Measurements from ENCODE around the gene HIBADH. TPM values are rescaled to one million over a fixed set of nuclear protein-coding genes. Genes with fewer than 3 reads are reported as not detected.

The HIBADH gene
- total RNA-seq, 4 donors from 2014 or later: 68.8 to 87.2 (median 73.3) TPM

GRCh38 chr7:27527348-27527714 lies 135.4 kb downstream of the HIBADH start:
- no peak for TF ChIP-seq CTCF (IDR thresholded peaks at IDR 0.05; ENCODE audit: low read depth)

- no peak for TF ChIP-seq CTCF (IDR thresholded peaks at IDR 0.05; ENCODE audit: low read depth)
These were observed 135.9 kb downstream of the HIBADH start for GRCh38 chr7:27526611-27527347.

- TF ChIP-seq CTCF (IDR thresholded peaks at IDR 0.05; ENCODE audit: low read depth): no peak
These were observed 136.6 kb downstream of the HIBADH start for GRCh38 chr7:27526131-27526530.

- no peak for TF ChIP-seq CTCF (IDR thresholded peaks at IDR 0.05; ENCODE audit: low read depth)
These were observed 139.4 kb downstream of the HIBADH start for GRCh38 chr7:27523321-27523720.

GRCh38 chr7:27522566-27522965 lies 140.1 kb downstream of the HIBADH start:
- TF ChIP-seq CTCF (IDR thresholded peaks at IDR 0.05; ENCODE audit: low read depth): no peak

- no peak for TF ChIP-seq CTCF (IDR thresholded peaks at IDR 0.05; ENCODE audit: low read depth)
These were observed 141.6 kb downstream of the HIBADH start for GRCh38 chr7:27520815-27521790.
